Measurements from ENCODE around the gene MLLT6. TPM values are rescaled to one million over a fixed set of nuclear protein-coding genes. Genes with fewer than 3 reads are reported as not detected.

The MLLT6 gene
- total and polyA plus RNA-seq, 3 experiments from 2014 or later, result 15.9 to 202 (median 197) TPM

DNA sequence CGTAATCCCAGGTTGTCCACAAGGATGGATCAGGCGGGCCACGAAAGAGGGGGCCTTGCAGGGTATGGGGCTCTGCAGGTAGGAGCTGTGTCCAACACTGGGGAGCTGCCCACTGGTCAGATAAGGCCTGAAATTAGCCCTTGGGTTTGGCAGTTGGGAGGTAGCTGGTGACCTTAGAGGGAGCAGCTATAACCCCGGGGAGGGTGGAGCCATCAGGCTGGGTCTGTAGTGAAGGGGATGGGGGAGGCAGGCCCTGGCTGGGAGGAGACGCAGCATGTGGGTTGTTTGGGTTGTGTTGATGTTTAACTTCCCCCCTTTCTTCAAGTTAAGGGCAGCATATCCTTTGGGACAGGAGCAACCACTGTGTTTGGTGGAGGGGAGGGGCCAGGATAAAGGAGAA lies 5.9 kb downstream of the MLLT6 start:
- Mint-ChIP-seq H3K36me3 (peaks cover 0 to 91% (median 12%) of the 10 kb centered on the region in 3 donors), H3K9me3 (no peaks in the 10 kb centered on the region), H3K27ac (peak overlapping the region in 6 of 8 donors; percentile 14 to 70 (median 52)), H3K4me1 (peaks cover 35 to 56% (median 41%) of the 10 kb centered on the region in 3 donors), H3K27me3 (no peaks in the 10 kb centered on the region), H3K4me3 (peak overlapping the region in 1 of 7 donors; percentile 15)
- H3K4me1 ChIP-seq (ENCODE audit: insufficient read depth, low read length), result peaks cover 42% of the 10 kb centered on the region
- no peak overlapping the region for H3K27ac ChIP-seq (ENCODE audit: low read depth, low read length)
- peaks cover 79% of the 10 kb centered on the region for H3K36me3 ChIP-seq (ENCODE audit: insufficient read depth, low read length)
- H3K4me3 ChIP-seq (ENCODE audit: low read length), result no peak overlapping the region
- POLR2A ChIA-PET, result interaction anchor here (0.5 to 1.0 kb wide), 3 partner anchors 18 to 489 kb away, joined by 3 to 4 read pairs (median 3); no protein-coding TSS in a partner anchor
- no peaks in the 10 kb centered on the region for H3K27me3 ChIP-seq (ENCODE audit: insufficient read depth, low read length, poor library complexity, severe bottlenecking)
- CTCF ChIA-PET, result interaction anchor here (1.9 to 3.1 kb wide), 2 partner anchors 8 to 24 kb away, joined by 5 to 13 read pairs; no protein-coding TSS in a partner anchor
- H3K9me3 ChIP-seq (ENCODE audit: low read length), result no peaks in the 10 kb centered on the region
- DNase-seq, result no peak

DNA sequence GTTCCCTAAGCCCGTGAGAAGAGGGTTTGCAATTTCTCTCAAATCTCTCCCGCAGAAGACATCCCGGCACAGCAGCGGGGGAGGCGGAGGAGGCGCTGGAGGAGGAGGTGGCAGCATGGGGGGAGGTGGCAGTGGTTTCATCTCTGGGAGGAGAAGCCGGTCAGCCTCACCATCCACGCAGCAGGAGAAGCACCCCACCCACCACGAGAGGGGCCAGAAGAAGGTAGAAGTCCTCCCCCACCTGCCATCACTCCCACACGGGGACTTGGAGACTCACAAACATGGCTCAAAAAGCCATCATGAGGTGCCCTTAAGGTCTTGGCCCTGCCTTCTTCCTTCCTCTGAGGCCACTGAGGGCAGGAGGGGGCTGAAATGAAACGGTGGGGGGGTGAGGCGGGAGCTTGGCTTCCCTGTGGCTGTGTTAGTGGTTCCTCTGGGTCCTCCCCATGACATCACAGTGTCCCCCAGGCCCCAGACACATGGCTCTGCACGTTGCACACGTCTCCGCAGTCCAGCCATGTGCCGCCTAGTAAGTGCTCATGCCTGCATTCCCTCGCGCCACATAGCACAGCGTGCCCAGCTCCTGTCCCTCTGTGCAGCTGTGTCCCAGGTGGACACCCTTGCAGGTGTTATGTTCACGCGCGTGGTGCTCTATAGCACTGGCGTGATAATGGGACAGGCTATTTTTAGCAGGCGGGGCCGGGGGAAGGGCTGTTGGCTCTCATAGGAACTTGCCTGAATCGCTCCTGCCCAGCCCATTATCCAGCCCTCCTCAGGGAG lies 6.9 kb downstream of the MLLT6 start:
- H3K27me3 ChIP-seq (ENCODE audit: insufficient read depth, low read length, poor library complexity, severe bottlenecking), result no peaks in the 10 kb centered on the region
- no peaks in the 10 kb centered on the region for H3K27me3 Mint-ChIP-seq
- H3K27ac ChIP-seq (ENCODE audit: low read depth, low read length), result no peak overlapping the region
- DNase-seq, result no peak
- peaks cover 88% of the 10 kb centered on the region for H3K36me3 ChIP-seq (ENCODE audit: insufficient read depth, low read length)
- POLR2A ChIA-PET, result no interaction called here
- H3K36me3 Mint-ChIP-seq, result peaks cover 0 to 93% (median 14%) of the 10 kb centered on the region in 3 donors
- H3K9me3 ChIP-seq (ENCODE audit: low read length), result no peaks in the 10 kb centered on the region
- no peak overlapping the region for H3K4me3 ChIP-seq (ENCODE audit: low read length)
- H3K4me3 Mint-ChIP-seq, result no peak overlapping the region
- no peaks in the 10 kb centered on the region for H3K9me3 Mint-ChIP-seq
- CTCF ChIA-PET, result interaction anchor here (1.2 to 3.1 kb wide), 2 partner anchors 17 to 23 kb away, joined by 3 to 13 read pairs; no protein-coding TSS in a partner anchor
- peak overlapping the region in 4 of 8 donors; percentile 38 to 60 (median 50) for H3K27ac Mint-ChIP-seq
- H3K4me1 Mint-ChIP-seq, result peaks cover 36 to 52% (median 37%) of the 10 kb centered on the region in 3 donors
- H3K4me1 ChIP-seq (ENCODE audit: insufficient read depth, low read length), result peaks cover 39% of the 10 kb centered on the region

DNA sequence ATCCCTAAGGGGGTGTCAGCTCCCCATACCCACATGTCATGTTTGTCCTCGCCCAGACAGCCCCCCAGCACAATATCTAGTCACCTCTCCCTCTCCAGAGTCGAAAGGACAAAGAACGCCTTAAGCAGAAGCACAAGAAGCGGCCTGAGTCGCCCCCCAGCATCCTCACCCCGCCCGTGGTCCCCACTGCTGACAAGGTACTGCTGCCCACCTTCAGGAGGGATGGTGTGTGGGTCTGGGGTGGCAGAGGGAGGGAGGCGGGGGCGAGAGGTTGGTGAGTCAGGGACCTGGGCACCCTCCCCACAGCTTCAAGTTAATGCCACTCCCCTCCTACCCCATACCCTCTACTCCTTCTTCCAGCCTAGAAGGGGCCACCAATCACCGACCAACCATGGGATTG lies 7.5 kb downstream of the MLLT6 start:
- peak overlapping the region in 4 of 8 donors; percentile 38 to 77 (median 56) for H3K27ac Mint-ChIP-seq
- ChIA-PET CTCF (interaction anchor here (1.2 to 3.1 kb wide), 2 partner anchors 16 to 22 kb away, joined by 3 to 13 read pairs; no protein-coding TSS in a partner anchor), POLR2A (no interaction called here)
- no peaks in the 10 kb centered on the region for H3K27me3 ChIP-seq (ENCODE audit: insufficient read depth, low read length, poor library complexity, severe bottlenecking)
- DNase-seq, result no peak
- no peak overlapping the region for H3K4me3 ChIP-seq (ENCODE audit: low read length)
- no peak overlapping the region for H3K4me3 Mint-ChIP-seq
- H3K9me3 Mint-ChIP-seq, result no peaks in the 10 kb centered on the region
- peaks cover 90% of the 10 kb centered on the region for H3K36me3 ChIP-seq (ENCODE audit: insufficient read depth, low read length)
- peaks cover 0 to 93% (median 14%) of the 10 kb centered on the region in 3 donors for H3K36me3 Mint-ChIP-seq
- H3K4me1 ChIP-seq (ENCODE audit: insufficient read depth, low read length), result peaks cover 33% of the 10 kb centered on the region
- H3K27me3 Mint-ChIP-seq, result no peaks in the 10 kb centered on the region
- H3K27ac ChIP-seq (ENCODE audit: low read depth, low read length), result no peak overlapping the region
- H3K4me1 Mint-ChIP-seq, result peaks cover 31 to 47% (median 31%) of the 10 kb centered on the region in 3 donors
- H3K9me3 ChIP-seq (ENCODE audit: low read length), result no peaks in the 10 kb centered on the region

DNA sequence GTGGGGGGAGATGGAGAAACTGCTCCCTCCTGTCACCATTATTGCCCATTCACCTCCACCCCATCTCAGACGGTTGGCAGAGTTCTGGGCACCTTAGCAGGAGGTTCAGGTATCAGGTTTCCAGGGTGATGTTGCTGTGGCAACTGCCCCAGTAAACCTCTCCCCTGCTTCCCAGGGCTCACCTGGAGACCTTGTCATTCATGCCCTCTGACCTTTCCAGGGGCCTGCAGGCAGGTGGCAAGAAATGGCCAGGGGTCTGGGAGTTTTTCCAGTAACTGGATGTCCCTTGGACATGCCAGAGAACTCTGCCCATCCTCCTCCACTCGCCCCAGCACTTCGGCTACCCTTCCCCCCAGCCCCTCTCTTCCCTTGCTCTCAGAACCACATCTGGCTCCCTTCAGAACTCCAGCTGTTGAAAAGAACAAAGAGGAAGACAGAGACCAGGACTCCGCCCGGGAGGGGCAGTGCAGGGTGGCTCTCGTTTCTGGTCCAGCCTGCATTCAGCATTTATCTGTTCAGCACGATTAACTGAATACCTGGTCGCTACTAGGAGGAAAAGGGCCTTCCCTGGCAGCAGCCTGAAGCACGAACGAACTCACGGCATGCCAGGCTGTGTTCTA lies 8.5 kb downstream of the MLLT6 start:
- ChIA-PET POLR2A (no interaction called here), CTCF (no interaction called here)
- H3K27me3 ChIP-seq (ENCODE audit: insufficient read depth, low read length, poor library complexity, severe bottlenecking), result no peaks in the 10 kb centered on the region
- H3K9me3 ChIP-seq (ENCODE audit: low read length), result no peaks in the 10 kb centered on the region
- H3K4me1 ChIP-seq (ENCODE audit: insufficient read depth, low read length), result peaks cover 28% of the 10 kb centered on the region
- H3K36me3 ChIP-seq (ENCODE audit: insufficient read depth, low read length), result peaks cover 91% of the 10 kb centered on the region
- H3K4me3 ChIP-seq (ENCODE audit: low read length), result no peak overlapping the region
- H3K9me3 Mint-ChIP-seq, result no peaks in the 10 kb centered on the region
- H3K27ac Mint-ChIP-seq, result peak overlapping the region in 2 of 8 donors; percentile 14 to 46
- peaks cover under 1 to 94% (median 10%) of the 10 kb centered on the region in 3 donors for H3K36me3 Mint-ChIP-seq
- DNase-seq, result no peak
- no peak overlapping the region for H3K27ac ChIP-seq (ENCODE audit: low read depth, low read length)
- no peaks in the 10 kb centered on the region for H3K27me3 Mint-ChIP-seq
- peaks cover 23 to 39% (median 24%) of the 10 kb centered on the region in 3 donors for H3K4me1 Mint-ChIP-seq
- no peak overlapping the region for H3K4me3 Mint-ChIP-seq

DNA sequence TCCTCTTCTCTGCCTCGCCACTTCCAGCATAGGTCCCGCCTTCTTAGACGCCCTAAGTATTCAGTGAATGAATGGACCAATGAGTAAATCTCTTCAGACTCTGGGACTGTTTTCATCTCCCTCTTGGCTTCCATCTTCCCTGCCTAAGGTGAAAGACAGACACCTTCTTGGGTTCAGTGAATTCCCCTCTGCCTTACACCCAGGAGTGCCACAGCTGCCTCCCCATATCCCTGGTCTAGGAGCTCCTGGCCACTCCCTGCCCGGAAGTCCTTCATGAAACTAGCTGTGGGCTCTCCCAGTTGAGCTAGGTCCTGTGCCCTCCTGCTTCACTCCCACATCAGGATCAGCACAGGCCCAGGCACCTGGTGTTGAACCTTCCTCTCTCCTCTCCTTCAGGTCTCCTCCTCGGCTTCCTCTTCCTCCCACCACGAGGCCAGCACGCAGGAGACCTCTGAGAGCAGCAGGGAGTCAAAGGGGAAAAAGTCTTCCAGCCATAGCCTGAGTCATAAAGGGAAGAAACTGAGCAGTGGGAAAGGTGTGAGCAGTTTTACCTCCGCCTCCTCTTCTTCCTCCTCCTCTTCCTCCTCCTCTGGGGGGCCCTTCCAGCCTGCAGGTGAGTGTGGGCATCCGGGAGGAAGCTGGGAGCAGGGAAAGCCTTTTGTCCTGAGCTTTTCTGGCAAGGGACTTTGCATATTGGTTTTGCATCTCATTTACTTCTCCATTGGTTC lies 10.3 kb downstream of the MLLT6 start:
- Histone ChIP-seq H3K27ac (ENCODE audit: low read depth, low read length) (no peak overlapping the region), H3K9me3 (ENCODE audit: low read length) (no peaks in the 10 kb centered on the region), H3K4me3 (ENCODE audit: low read length) (no peak overlapping the region), H3K4me1 (ENCODE audit: insufficient read depth, low read length) (peaks cover 18% of the 10 kb centered on the region), H3K27me3 (ENCODE audit: insufficient read depth, low read length, poor library complexity, severe bottlenecking) (no peaks in the 10 kb centered on the region), H3K36me3 (ENCODE audit: insufficient read depth, low read length) (peaks cover 81% of the 10 kb centered on the region)
- ChIA-PET CTCF (interaction anchor here (1.1 to 1.2 kb wide), 2 partner anchors 8 to 20 kb away, joined by 3 read pairs; no protein-coding TSS in a partner anchor), POLR2A (interaction anchor here (0.8 to 1.0 kb wide), 2 partner anchors 10 to 12 kb away, joined by 3 read pairs; partner anchors contain the start of gene MLLT6)
- Mint-ChIP-seq H3K27ac (peak overlapping the region; percentile 24 to 91 (median 70)), H3K9me3 (no peaks in the 10 kb centered on the region), H3K36me3 (peaks cover 3 to 88% (median 7%) of the 10 kb centered on the region in 3 donors), H3K27me3 (no peaks in the 10 kb centered on the region), H3K4me3 (no peak overlapping the region), H3K4me1 (peaks cover 15 to 29% (median 15%) of the 10 kb centered on the region in 3 donors)
- no peak for DNase-seq

DNA sequence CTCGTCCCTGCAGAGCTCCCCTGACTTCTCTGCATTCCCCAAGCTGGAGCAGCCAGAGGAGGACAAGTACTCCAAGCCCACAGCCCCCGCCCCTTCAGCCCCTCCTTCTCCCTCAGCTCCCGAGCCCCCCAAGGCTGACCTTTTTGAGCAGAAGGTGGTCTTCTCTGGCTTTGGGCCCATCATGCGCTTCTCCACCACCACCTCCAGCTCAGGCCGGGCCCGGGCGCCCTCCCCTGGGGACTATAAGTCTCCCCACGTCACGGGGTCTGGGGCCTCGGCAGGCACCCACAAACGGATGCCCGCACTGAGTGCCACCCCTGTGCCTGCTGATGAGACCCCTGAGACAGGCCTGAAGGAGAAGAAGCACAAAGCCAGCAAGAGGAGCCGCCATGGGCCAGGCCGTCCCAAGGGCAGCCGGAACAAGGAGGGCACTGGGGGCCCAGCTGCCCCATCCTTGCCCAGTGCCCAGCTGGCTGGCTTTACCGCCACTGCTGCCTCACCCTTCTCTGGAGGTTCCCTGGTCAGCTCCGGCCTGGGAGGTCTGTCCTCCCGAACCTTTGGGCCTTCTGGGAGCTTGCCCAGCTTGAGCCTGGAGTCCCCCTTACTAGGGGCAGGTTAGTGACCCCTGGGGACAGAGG lies 11.4 kb downstream of the MLLT6 start:
- Mint-ChIP-seq H3K27ac (peak overlapping the region in 2 of 8 donors; percentile 37 to 90), H3K9me3 (no peaks in the 10 kb centered on the region), H3K4me1 (peaks cover 16 to 24% (median 20%) of the 10 kb centered on the region in 3 donors), H3K36me3 (peaks cover 2 to 88% (median 7%) of the 10 kb centered on the region in 3 donors), H3K27me3 (no peaks in the 10 kb centered on the region), H3K4me3 (no peak overlapping the region)
- peaks cover 75% of the 10 kb centered on the region for H3K36me3 ChIP-seq (ENCODE audit: insufficient read depth, low read length)
- CTCF ChIA-PET, result interaction anchor here (1.1 to 1.2 kb wide), 2 partner anchors 9 to 18 kb away, joined by 3 read pairs; no protein-coding TSS in a partner anchor
- DNase-seq, result no peak
- POLR2A ChIA-PET, result interaction anchor here (0.6 to 0.9 kb wide), 4 partner anchors 10 to 12 kb away, joined by 3 to 6 read pairs (median 3); partner anchors contain the start of gene MLLT6
- H3K4me1 ChIP-seq (ENCODE audit: insufficient read depth, low read length), result peaks cover 10% of the 10 kb centered on the region
- H3K27ac ChIP-seq (ENCODE audit: low read depth, low read length), result no peak overlapping the region
- no peaks in the 10 kb centered on the region for H3K9me3 ChIP-seq (ENCODE audit: low read length)
- H3K27me3 ChIP-seq (ENCODE audit: insufficient read depth, low read length, poor library complexity, severe bottlenecking), result no peaks in the 10 kb centered on the region
- H3K4me3 ChIP-seq (ENCODE audit: low read length), result no peak overlapping the region

DNA sequence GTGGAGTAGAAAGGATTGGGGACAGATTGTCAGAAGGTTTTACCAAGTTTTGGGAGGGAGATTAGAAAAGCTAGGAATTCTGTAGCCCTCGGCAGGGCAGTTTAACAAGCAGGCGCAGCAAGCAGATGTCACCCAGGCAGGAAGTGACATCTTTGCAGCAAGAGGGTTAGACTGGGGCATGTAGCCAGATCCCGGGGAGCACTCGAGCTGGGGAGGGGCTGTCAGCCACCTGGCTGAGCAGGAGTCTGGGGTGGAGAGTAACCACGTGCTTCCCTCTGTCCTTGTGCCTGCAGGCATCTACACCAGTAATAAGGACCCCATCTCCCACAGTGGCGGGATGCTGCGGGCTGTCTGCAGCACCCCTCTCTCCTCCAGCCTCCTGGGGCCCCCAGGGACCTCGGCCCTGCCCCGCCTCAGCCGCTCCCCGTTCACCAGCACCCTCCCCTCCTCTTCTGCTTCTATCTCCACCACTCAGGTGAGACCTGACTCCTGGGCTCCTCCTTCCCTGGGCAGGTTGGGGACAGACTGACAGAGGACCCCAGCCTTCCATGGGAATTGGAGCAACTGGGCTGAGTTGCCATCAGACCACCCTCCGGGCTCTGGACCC lies 12.2 kb downstream of the MLLT6 start:
- ChIA-PET CTCF (interaction anchor here (1.0 kb wide), 1 partner anchor 26 kb away, joined by 3 read pairs; no protein-coding TSS in a partner anchor), POLR2A (interaction anchor here (0.6 to 0.8 kb wide), 2 partner anchors 10 kb away, joined by 3 to 6 read pairs; no protein-coding TSS in a partner anchor)
- H3K4me1 Mint-ChIP-seq, result peaks cover 14 to 24% (median 20%) of the 10 kb centered on the region in 3 donors
- Histone ChIP-seq H3K4me1 (ENCODE audit: insufficient read depth, low read length) (peaks cover 10% of the 10 kb centered on the region), H3K27me3 (ENCODE audit: insufficient read depth, low read length, poor library complexity, severe bottlenecking) (no peaks in the 10 kb centered on the region), H3K27ac (ENCODE audit: low read depth, low read length) (no peak overlapping the region), H3K36me3 (ENCODE audit: insufficient read depth, low read length) (peaks cover 69% of the 10 kb centered on the region), H3K4me3 (ENCODE audit: low read length) (no peak overlapping the region), H3K9me3 (ENCODE audit: low read length) (no peaks in the 10 kb centered on the region)
- DNase-seq, result no peak
- no peaks in the 10 kb centered on the region for H3K9me3 Mint-ChIP-seq
- peaks cover 2 to 84% (median 7%) of the 10 kb centered on the region in 3 donors for H3K36me3 Mint-ChIP-seq
- no peaks in the 10 kb centered on the region for H3K27me3 Mint-ChIP-seq
- no peak overlapping the region for H3K4me3 Mint-ChIP-seq
- H3K27ac Mint-ChIP-seq, result peak overlapping the region in 2 of 8 donors; percentile 37 to 58
